BJ (cell line): Measurements from ENCODE around the gene FRMD4A. TPM values are rescaled to one million over a fixed set of nuclear protein-coding genes. Genes with fewer than 3 reads are reported as not detected.
"Not testable (repeated sequence)": the region's sequence is repeated elsewhere in the genome, so short reads cannot be mapped to it uniquely, and the experiment has no call there.

ENCODE experiments used
- CTCF ChIA-PET: fragments of 350-600 bp; formaldehyde crosslinking; extraction: SDS; loops from one replicate; lab custom pipeline; 2021; ENCODE audit warnings: antibody characterized with exemption, inconsistent platforms; lab: Yijun Ruan, JAX
- POLR2A ChIA-PET: fragments of 300-600 bp; sonication (Branson Sonifier 250); formaldehyde crosslinking; extraction: SDS; loops from one replicate; lab custom pipeline; 2021; ENCODE audit warnings: antibody characterized with exemption; lab: Charles Lee
- DNase-seq: peaks from one replicate; pipeline ENCODE4 v3.0.0-alpha.2; 2011; ENCODE audit warnings: low read depth
- H3K27me3 ChIP-seq: 2 replicates; pipeline ENCODE4 v1.6.0; 2011; ENCODE audit warnings: low read length; ENCODE audit not compliant: control insufficient read depth, insufficient read depth
- H3K36me3 ChIP-seq: 2 replicates; pipeline ENCODE4 v1.5.1; 2011; ENCODE audit warnings: low read length; ENCODE audit not compliant: control insufficient read depth, insufficient read depth
- H3K4me3 ChIP-seq: 2 replicates; pipeline ENCODE4 v1.5.1; 2011; ENCODE audit warnings: low read depth, mild to moderate bottlenecking, control low read depth, low read length
- polyA plus RNA-seq: library from polyadenylated mRNA; depleted of rRNA; stranded (reverse); fragments of >200 nt; gene quantifications from 2 replicates; pipeline ENCODE4 v1.2.3, GENCODE V29; 2011
- TF ChIP-seq, protein P1 (sequence below): IDR thresholded peaks from 2 replicates; pipeline ENCODE4 v1.5.1; 2011; ENCODE audit warnings: low read depth, mild to moderate bottlenecking, control low read depth, inconsistent platforms, low read length, moderate library complexity; ENCODE audit not compliant: insufficient read depth

Gene FRMD4A
- polyA plus RNA-seq, 1 experiment: 31.6 TPM

DNA sequence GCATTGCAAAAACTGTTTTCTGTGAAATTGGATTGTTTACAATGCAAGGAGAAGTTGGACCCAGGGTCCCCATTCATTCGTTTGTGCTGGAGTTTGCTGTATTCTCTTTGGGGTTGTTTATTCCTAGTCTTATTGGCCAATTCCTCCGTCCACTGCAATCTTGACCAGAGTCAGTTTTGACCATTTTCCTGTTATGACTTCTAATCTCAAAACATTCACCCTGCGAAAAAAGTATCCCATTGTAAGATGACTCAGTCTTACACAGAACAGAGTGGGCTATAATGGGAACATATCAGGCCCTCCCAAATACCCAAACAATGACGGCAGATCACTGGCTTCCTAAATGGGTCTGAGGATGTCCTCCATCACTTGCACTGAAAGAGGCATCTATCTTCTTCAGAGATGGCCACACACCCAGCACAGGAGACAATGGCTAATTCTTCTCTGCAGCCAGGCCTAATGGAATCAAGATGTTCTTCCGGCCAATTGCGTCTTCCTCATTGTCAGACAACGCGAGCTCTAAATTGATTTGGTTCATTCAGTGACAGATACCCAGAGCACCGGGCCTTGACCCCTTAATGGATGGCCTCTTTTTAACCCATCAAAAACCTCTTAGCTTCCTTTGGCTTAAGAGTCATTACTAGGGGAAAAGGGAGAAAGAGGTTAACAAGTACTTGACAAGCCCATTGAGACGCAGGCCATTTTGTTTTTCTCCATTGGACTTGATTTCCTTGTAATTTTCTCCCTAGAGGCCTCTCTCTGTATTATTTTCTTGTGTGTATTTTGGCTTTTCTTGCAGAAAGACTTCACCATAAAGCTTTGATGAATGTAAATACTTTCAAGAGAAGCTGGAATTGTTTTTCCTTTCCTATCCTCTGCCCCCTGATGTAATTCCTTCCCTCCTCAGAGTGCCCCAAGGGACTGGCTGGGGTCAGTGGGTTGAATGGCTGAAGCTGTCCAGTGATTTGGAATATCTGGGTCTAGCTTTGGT is 614.3 kb downstream of the FRMD4A start:
- H3K4me3 ChIP-seq: no peak overlapping the region
- H3K27me3 ChIP-seq: no peaks in the 10 kb centered on the region
- TF ChIP-seq, protein P1, sequence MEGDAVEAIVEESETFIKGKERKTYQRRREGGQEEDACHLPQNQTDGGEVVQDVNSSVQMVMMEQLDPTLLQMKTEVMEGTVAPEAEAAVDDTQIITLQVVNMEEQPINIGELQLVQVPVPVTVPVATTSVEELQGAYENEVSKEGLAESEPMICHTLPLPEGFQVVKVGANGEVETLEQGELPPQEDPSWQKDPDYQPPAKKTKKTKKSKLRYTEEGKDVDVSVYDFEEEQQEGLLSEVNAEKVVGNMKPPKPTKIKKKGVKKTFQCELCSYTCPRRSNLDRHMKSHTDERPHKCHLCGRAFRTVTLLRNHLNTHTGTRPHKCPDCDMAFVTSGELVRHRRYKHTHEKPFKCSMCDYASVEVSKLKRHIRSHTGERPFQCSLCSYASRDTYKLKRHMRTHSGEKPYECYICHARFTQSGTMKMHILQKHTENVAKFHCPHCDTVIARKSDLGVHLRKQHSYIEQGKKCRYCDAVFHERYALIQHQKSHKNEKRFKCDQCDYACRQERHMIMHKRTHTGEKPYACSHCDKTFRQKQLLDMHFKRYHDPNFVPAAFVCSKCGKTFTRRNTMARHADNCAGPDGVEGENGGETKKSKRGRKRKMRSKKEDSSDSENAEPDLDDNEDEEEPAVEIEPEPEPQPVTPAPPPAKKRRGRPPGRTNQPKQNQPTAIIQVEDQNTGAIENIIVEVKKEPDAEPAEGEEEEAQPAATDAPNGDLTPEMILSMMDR: no peak
- CTCF ChIA-PET: interaction anchor here (2.5 kb wide), 1 partner anchor 9 kb away, joined by 8 read pairs; no protein-coding TSS in a partner anchor
- H3K36me3 ChIP-seq: no peaks in the 10 kb centered on the region; the same call in 1 of the 2 replicates
- no peak for DNase-seq
- POLR2A ChIA-PET: no interaction called here

GRCh38 chr10:13715596-13715995 is 615.1 kb downstream of the FRMD4A start:
- DNase-seq, POLR2A ChIA-PET, CTCF ChIA-PET, H3K4me3 ChIP-seq, H3K27me3 ChIP-seq, H3K36me3 ChIP-seq: not testable (repeated sequence)

- H3K27me3 ChIP-seq: no peaks in the 10 kb centered on the region
- no peak for DNase-seq
- POLR2A ChIA-PET: no interaction called here
- H3K4me3 ChIP-seq: no peak overlapping the region
- CTCF ChIA-PET: no interaction called here
- TF ChIP-seq, protein P1: no peak
- no peaks in the 10 kb centered on the region; the same call in 1 of the 2 replicates for H3K36me3 ChIP-seq
Observed at GRCh38 chr10:13715100-13715499, 615.6 kb downstream of the FRMD4A start.

DNA sequence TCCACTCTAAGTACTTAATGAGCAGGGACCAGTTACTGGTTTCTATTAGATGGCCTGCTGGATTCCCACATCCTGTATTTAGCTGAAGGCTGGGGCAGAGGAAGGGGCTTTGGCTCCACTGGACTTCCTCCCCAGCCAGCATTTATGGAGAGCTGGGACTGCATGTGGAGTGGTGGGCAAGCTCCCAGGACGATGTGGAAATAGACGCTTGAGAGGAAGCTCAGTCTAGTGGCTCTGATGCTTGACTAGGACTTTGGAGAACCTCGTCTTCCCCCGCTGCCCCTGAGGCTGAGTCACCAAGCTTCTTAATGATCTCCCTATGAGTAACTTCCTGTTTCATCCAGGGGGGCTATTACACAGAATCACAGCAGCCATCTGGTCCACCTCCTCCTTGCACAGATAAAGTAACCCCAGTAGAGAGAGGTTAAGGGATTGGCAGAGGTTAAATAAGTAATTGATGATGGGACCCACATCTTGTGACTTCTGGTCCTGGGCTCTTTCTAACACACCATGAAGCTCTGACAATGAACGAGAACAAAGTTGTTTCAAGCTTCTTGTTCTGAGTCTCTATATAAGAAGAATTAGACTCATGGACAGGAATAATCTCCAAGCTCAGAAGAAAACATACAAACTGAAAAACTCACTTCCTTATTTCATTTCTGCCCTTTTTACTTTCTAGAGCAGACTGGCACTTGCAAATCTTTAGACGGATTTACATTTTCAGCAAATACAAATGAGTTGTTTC is 617.7 kb downstream of the FRMD4A start:
- CTCF ChIA-PET: interaction anchor here (0.6 to 1.2 kb wide), 2 partner anchors 64 to 365 kb away, joined by 3 read pairs; no protein-coding TSS in a partner anchor
- TF ChIP-seq, protein P1: no peak
- H3K4me3 ChIP-seq: no peak overlapping the region
- H3K36me3 ChIP-seq: no peaks in the 10 kb centered on the region
- DNase-seq: peak; percentile 90
- POLR2A ChIA-PET: no interaction called here
- no peaks in the 10 kb centered on the region for H3K27me3 ChIP-seq

GRCh38 chr10:13712476-13712836 is 618.3 kb downstream of the FRMD4A start:
- Histone ChIP-seq H3K27me3 (no peaks in the 10 kb centered on the region), H3K36me3 (no peaks in the 10 kb centered on the region), H3K4me3 (no peak overlapping the region)
- ChIA-PET POLR2A (no interaction called here), CTCF (interaction anchor here (1.2 kb wide), 1 partner anchor 65 kb away, joined by 3 read pairs; no protein-coding TSS in a partner anchor)
- TF ChIP-seq, protein P1: no peak
- DNase-seq: no peak
